ENCODE results near the gene PRR15.

Gene PRR15

GRCh38 chr7:29569648-29570047 is 6.0 kb downstream of the PRR15 start:
- no peak for DNase-seq (ENCODE audit: low read depth)

- no peak for DNase-seq (ENCODE audit: low read depth)
Measured at GRCh38 chr7:29572558-29572957, 8.9 kb downstream of the PRR15 start.

GRCh38 chr7:29573567-29573966 is 9.9 kb downstream of the PRR15 start:
- DNase-seq (ENCODE audit: low read depth), result no peak

GRCh38 chr7:29574659-29575058 is 11.0 kb downstream of the PRR15 start:
- no peak for DNase-seq (ENCODE audit: low read depth)

GRCh38 chr7:29587195-29587808 is 23.7 kb downstream of the PRR15 start:
- no peak for DNase-seq (ENCODE audit: low read depth)

- no peak for DNase-seq (ENCODE audit: low read depth)
Measured at GRCh38 chr7:29588212-29588611, 24.6 kb downstream of the PRR15 start.

GRCh38 chr7:29588900-29589696 is 25.5 kb downstream of the PRR15 start:
- peak; percentile 47 for DNase-seq (ENCODE audit: low read depth)

GRCh38 chr7:29592866-29593265 is 29.2 kb downstream of the PRR15 start:
- no peak for DNase-seq (ENCODE audit: low read depth)

- no peak for DNase-seq (ENCODE audit: low read depth)
Measured at GRCh38 chr7:29593459-29593858, 29.8 kb downstream of the PRR15 start.

- no peak for DNase-seq (ENCODE audit: low read depth)
Measured at GRCh38 chr7:29596593-29597178, 33.1 kb downstream of the PRR15 start.

- DNase-seq (ENCODE audit: low read depth), result no peak
Measured at GRCh38 chr7:29597266-29597665, 33.6 kb downstream of the PRR15 start.

- no peak for DNase-seq (ENCODE audit: low read depth)
Measured at GRCh38 chr7:29598137-29598536, 34.5 kb downstream of the PRR15 start.

- DNase-seq (ENCODE audit: low read depth), result no peak
Measured at GRCh38 chr7:29598613-29599012, 35.0 kb downstream of the PRR15 start.

- no peak for DNase-seq (ENCODE audit: low read depth)
Measured at GRCh38 chr7:29599026-29599425, 35.4 kb downstream of the PRR15 start.

- no peak for DNase-seq (ENCODE audit: low read depth)
Measured at GRCh38 chr7:29600661-29601060, 37.0 kb downstream of the PRR15 start.

- DNase-seq (ENCODE audit: low read depth), result no peak
Measured at GRCh38 chr7:29604052-29604451, 40.4 kb downstream of the PRR15 start.

GRCh38 chr7:29604702-29605101 is 41.1 kb downstream of the PRR15 start:
- DNase-seq (ENCODE audit: low read depth), result no peak

- DNase-seq (ENCODE audit: low read depth), result no peak
Measured at GRCh38 chr7:29605671-29606070, 42.0 kb downstream of the PRR15 start.

GRCh38 chr7:29606287-29606721 is 42.7 kb downstream of the PRR15 start:
- peak; percentile 69 for DNase-seq (ENCODE audit: low read depth)

GRCh38 chr7:29606830-29607229 is 43.2 kb downstream of the PRR15 start:
- no peak for DNase-seq (ENCODE audit: low read depth)

GRCh38 chr7:29607259-29607658 is 43.6 kb downstream of the PRR15 start:
- DNase-seq (ENCODE audit: low read depth), result no peak

- DNase-seq (ENCODE audit: low read depth), result peak; percentile 81
Measured at GRCh38 chr7:29607889-29608288, 44.3 kb downstream of the PRR15 start.
